ENCODE data around the gene THRAP3. TPM values are rescaled to one million over a fixed set of nuclear protein-coding genes. Genes with fewer than 3 reads are reported as not detected.

THRAP3 gene
- polyA plus RNA-seq, 1 of the 3 experiments (the other 2 are of a cell fraction): 33.7 TPM

DNA sequence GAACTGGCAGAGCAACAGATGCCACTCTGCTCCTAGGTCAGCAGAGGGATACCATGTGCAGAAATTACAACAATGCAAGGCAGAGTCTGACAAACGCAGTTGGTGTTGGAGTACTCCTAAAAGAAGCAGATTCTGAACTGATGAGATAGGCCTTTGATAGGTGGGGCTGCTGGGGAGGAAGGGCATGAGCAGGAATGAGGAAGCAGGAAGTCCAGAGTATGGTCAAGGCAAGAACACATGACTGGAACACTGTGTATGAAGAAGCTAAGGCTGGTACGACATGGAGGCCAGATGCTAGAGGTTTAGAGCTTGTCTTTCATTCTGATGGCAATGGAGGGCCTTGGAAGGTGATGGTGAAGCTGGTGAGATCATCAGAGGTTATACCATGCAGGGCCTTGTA is 11.5 kb upstream of the THRAP3 start:
- DNase-seq: no peak
- H3K4me1 ChIP-seq (ENCODE audit: control insufficient read depth in 1 of 2, insufficient read depth in 2 of 2, low read depth in 1 of 2, low read length in 1 of 2): no peaks in the 10 kb centered on the region
- no peaks in the 10 kb centered on the region for H3K27me3 ChIP-seq (ENCODE audit: insufficient read depth)
- H3K9ac ChIP-seq: no peak overlapping the region
- CTCF ChIA-PET: interaction anchor here (1.6 kb wide), 1 partner anchor 24 kb away, joined by 4 read pairs; no protein-coding TSS in a partner anchor
- WGBS (ENCODE audit: low lambda C conversion rate): 42% methylated on average over 2 of the region's 2 CpGs
- H3K9me2 ChIP-seq: no peaks in the 10 kb centered on the region
- no peaks in the 10 kb centered on the region for H3K79me2 ChIP-seq (ENCODE audit: insufficient read depth)
- H2AFZ ChIP-seq (ENCODE audit: low read depth): no peak overlapping the region
- H3F3A ChIP-seq (replicated peaks; ENCODE audit: insufficient read depth): no peaks in the 10 kb centered on the region
- H3K4me2 ChIP-seq: no peak overlapping the region
- H3K4me3 ChIP-seq (ENCODE audit: low read depth in 2 of 2, low read length in 1 of 2): no peak overlapping the region
- no peak overlapping the region for H3K27ac ChIP-seq (ENCODE audit: low read depth in 2 of 2, low read length in 1 of 2)
- POLR2A ChIA-PET: no interaction called here
- H3K9me3 ChIP-seq: no peaks in the 10 kb centered on the region
- TF ChIP-seq POLR2AphosphoS5 (IDR thresholded peaks at IDR 0.05; ENCODE audit: low read depth, low read length) (no peak), USF2 (IDR thresholded peaks at IDR 0.05; ENCODE audit: borderline replicate concordance, low read depth, low read length) (no peak), FOSL2 (IDR thresholded peaks at IDR 0.05; ENCODE audit: borderline replicate concordance, low read depth) (no peak), FOXJ3 (CRISPR knock-in tag; IDR thresholded peaks at IDR 0.05) (no peak), MAX (IDR thresholded peaks at IDR 0.05; ENCODE audit: low read depth) (no peak), SIN3A (IDR thresholded peaks at IDR 0.05; ENCODE audit: borderline replicate concordance, low read depth, low read length) (no peak), RXRA (IDR thresholded peaks at IDR 0.05; ENCODE audit: borderline replicate concordance, low read depth) (no peak), SMC3 (IDR thresholded peaks at IDR 0.05; ENCODE audit: low read depth, low read length) (no peak), FOXM1 (IDR thresholded peaks at IDR 0.05; ENCODE audit: low read depth) (no peak), TCF12 (IDR thresholded peaks at IDR 0.05) (no peak), EZH2phosphoT487 (IDR thresholded peaks at IDR 0.05; ENCODE audit: borderline replicate concordance, low read depth) (no peak), GATA2 (CRISPR knock-in tag; IDR thresholded peaks at IDR 0.05) (no peak), IRF3 (IDR thresholded peaks at IDR 0.05; ENCODE audit: low read depth, low read length) (no peak), YY1 (IDR thresholded peaks at IDR 0.05; ENCODE audit: low read depth) (no peak), TEAD4 (IDR thresholded peaks at IDR 0.05; ENCODE audit: borderline replicate concordance, insufficient read depth) (no peak), NRF1 (IDR thresholded peaks at IDR 0.05; ENCODE audit: low read depth, low read length) (no peak)
- TF ChIP-seq, protein P1, sequence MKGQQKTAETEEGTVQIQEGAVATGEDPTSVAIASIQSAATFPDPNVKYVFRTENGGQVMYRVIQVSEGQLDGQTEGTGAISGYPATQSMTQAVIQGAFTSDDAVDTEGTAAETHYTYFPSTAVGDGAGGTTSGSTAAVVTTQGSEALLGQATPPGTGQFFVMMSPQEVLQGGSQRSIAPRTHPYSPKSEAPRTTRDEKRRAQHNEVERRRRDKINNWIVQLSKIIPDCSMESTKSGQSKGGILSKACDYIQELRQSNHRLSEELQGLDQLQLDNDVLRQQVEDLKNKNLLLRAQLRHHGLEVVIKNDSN (IDR thresholded peaks at IDR 0.05; ENCODE audit: borderline replicate concordance, low read depth): no peak
- TF ChIP-seq, protein P2, sequence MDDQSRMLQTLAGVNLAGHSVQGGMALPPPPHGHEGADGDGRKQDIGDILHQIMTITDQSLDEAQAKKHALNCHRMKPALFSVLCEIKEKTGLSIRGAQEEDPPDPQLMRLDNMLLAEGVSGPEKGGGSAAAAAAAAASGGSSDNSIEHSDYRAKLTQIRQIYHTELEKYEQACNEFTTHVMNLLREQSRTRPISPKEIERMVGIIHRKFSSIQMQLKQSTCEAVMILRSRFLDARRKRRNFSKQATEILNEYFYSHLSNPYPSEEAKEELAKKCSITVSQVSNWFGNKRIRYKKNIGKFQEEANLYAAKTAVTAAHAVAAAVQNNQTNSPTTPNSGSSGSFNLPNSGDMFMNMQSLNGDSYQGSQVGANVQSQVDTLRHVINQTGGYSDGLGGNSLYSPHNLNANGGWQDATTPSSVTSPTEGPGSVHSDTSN (IDR thresholded peaks at IDR 0.05): no peak
- TF ChIP-seq, protein P3, sequence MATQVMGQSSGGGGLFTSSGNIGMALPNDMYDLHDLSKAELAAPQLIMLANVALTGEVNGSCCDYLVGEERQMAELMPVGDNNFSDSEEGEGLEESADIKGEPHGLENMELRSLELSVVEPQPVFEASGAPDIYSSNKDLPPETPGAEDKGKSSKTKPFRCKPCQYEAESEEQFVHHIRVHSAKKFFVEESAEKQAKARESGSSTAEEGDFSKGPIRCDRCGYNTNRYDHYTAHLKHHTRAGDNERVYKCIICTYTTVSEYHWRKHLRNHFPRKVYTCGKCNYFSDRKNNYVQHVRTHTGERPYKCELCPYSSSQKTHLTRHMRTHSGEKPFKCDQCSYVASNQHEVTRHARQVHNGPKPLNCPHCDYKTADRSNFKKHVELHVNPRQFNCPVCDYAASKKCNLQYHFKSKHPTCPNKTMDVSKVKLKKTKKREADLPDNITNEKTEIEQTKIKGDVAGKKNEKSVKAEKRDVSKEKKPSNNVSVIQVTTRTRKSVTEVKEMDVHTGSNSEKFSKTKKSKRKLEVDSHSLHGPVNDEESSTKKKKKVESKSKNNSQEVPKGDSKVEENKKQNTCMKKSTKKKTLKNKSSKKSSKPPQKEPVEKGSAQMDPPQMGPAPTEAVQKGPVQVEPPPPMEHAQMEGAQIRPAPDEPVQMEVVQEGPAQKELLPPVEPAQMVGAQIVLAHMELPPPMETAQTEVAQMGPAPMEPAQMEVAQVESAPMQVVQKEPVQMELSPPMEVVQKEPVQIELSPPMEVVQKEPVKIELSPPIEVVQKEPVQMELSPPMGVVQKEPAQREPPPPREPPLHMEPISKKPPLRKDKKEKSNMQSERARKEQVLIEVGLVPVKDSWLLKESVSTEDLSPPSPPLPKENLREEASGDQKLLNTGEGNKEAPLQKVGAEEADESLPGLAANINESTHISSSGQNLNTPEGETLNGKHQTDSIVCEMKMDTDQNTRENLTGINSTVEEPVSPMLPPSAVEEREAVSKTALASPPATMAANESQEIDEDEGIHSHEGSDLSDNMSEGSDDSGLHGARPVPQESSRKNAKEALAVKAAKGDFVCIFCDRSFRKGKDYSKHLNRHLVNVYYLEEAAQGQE (IDR thresholded peaks at IDR 0.05; ENCODE audit: low read depth, low read length): no peak
- H3K36me3 ChIP-seq (replicated peaks in 1 of 2; ENCODE audit: control insufficient read depth in 1 of 2, insufficient read depth in 2 of 2, low read length in 1 of 2): no peaks in the 10 kb centered on the region
- H4K20me1 ChIP-seq (ENCODE audit: insufficient read depth): no peaks in the 10 kb centered on the region
